ENCODE data around the gene ULK2.
"Not testable (repeated sequence)": the region's sequence is repeated elsewhere in the genome, so short reads cannot be mapped to it uniquely, and the experiment has no call there.

The ULK2 gene

DNA sequence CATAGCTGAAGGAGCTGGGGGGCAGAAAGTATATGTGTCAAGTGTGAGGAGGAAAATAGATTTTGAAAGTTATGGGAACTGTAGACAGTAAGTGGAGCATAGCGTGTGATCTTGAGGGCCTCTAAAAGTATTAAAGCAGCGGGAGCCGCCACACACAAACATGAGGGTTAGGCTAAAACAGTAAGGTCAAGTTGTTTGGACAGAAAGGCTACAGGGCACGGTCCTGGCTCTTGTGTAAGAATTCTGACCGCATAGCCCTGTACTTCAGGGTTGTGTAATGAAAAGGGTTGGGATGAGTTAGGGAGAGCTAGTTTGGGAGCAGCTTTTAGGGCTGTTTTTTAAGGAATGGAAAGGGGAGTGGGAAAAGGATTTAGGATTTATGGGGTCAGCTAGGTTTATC is 22.8 kb upstream of the ULK2 start:
- not testable (repeated sequence) for H2BK5ac ChIP-seq (ENCODE audit: low read length); H3K4me1 ChIP-seq (ENCODE audit: control insufficient read depth, low read depth, low read length); H3K4me3 ChIP-seq (ENCODE audit: low read length); H4K5ac ChIP-seq (ENCODE audit: low read length); H3K23ac ChIP-seq (ENCODE audit: low read length); H3K27ac ChIP-seq (ENCODE audit: low read depth, low read length); DNase-seq; H4K8ac ChIP-seq (ENCODE audit: low read depth, low read length); H2BK15ac ChIP-seq (replicated peaks; ENCODE audit: low read depth); H3K36me3 ChIP-seq (ENCODE audit: control insufficient read depth, insufficient read depth, low read length); H2BK120ac ChIP-seq (ENCODE audit: low read depth, low read length); H3K79me2 ChIP-seq (ENCODE audit: control insufficient read depth, insufficient read depth, low read length); H3K4ac ChIP-seq (ENCODE audit: low read depth, low read length); H3K9ac ChIP-seq (ENCODE audit: low read length); H3K4me2 ChIP-seq (ENCODE audit: low read length); H3K18ac ChIP-seq (ENCODE audit: low read length); H3K56ac ChIP-seq (ENCODE audit: low read length); H3K27me3 ChIP-seq (ENCODE audit: insufficient read depth, low read length, poor library complexity); H2AK5ac ChIP-seq (ENCODE audit: low read length); H3K79me1 ChIP-seq (ENCODE audit: low read length)
- no CpG with 5 or more reads among the region's 5 CpGs for WGBS (ENCODE audit: extremely low coverage, insufficient coverage, low lambda C conversion rate)

DNA sequence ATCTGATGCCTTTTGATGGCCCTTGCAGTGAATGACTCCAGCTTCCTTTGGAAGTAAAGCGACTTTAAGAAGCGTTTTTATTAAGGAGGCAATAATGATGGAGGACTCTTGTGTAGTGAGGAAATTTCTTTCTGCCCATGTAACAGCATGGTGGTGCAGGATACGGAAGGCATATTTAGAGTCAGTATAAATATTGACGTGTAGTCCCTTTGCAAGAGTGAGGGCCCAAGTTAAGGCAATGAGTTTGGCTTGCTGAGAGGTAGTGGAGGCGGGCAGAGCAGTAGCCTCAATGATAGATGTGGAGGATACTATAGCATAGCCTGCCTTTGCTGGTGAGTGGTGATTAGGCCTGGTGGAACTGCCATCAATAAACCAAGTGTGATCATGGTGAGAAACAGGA is 22.3 kb upstream of the ULK2 start:
- not testable (repeated sequence) for H3K4me3 ChIP-seq (ENCODE audit: low read length); H2BK15ac ChIP-seq (replicated peaks; ENCODE audit: low read depth); H4K5ac ChIP-seq (ENCODE audit: low read length); H3K79me1 ChIP-seq (ENCODE audit: low read length); H2BK120ac ChIP-seq (ENCODE audit: low read depth, low read length); H3K36me3 ChIP-seq (ENCODE audit: control insufficient read depth, insufficient read depth, low read length); H3K27me3 ChIP-seq (ENCODE audit: insufficient read depth, low read length, poor library complexity); H3K4ac ChIP-seq (ENCODE audit: low read depth, low read length); H3K9ac ChIP-seq (ENCODE audit: low read length); H3K4me1 ChIP-seq (ENCODE audit: control insufficient read depth, low read depth, low read length); H3K18ac ChIP-seq (ENCODE audit: low read length); H3K79me2 ChIP-seq (ENCODE audit: control insufficient read depth, insufficient read depth, low read length); H2AK5ac ChIP-seq (ENCODE audit: low read length); H2BK5ac ChIP-seq (ENCODE audit: low read length); H3K27ac ChIP-seq (ENCODE audit: low read depth, low read length); H4K8ac ChIP-seq (ENCODE audit: low read depth, low read length); H3K56ac ChIP-seq (ENCODE audit: low read length); DNase-seq; H3K23ac ChIP-seq (ENCODE audit: low read length); H3K4me2 ChIP-seq (ENCODE audit: low read length)
- no CpG with 5 or more reads among the region's 5 CpGs for WGBS (ENCODE audit: extremely low coverage, insufficient coverage, low lambda C conversion rate)

DNA sequence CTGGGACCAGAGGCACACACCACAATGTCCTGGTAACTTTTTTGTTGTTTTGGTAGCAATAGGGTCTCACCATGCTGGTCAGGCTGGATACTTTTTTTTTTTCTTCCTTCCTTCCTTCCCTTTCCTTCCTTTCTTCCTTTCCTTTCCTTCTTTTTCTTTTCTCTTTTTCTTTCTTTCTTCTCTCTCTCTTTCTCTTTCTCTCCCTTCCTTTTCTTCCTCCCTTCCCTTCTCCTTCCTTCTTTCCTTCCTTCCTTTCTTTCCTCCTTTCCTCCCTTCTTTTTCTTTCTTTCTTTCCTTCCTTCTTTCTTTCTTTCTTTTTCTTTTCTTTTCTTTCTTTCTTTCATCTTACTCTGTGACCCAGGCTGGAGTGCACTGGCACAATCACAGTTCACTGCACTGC is 18.4 kb upstream of the ULK2 start:
- no peaks in the 10 kb centered on the region for H3K36me3 ChIP-seq (ENCODE audit: control insufficient read depth, insufficient read depth, low read length)
- H3K27ac ChIP-seq (ENCODE audit: low read depth, low read length), result no peak overlapping the region
- no peak overlapping the region for H2BK120ac ChIP-seq (ENCODE audit: low read depth, low read length)
- no peak for DNase-seq
- H2BK15ac ChIP-seq (replicated peaks; ENCODE audit: low read depth), result no peak overlapping the region
- H2BK5ac ChIP-seq (ENCODE audit: low read length), result no peak overlapping the region
- no peak overlapping the region for H3K4ac ChIP-seq (ENCODE audit: low read depth, low read length)
- no peak overlapping the region for H3K4me3 ChIP-seq (ENCODE audit: low read length)
- H3K27me3 ChIP-seq (ENCODE audit: insufficient read depth, low read length, poor library complexity), result no peaks in the 10 kb centered on the region
- no peak overlapping the region for H2AK5ac ChIP-seq (ENCODE audit: low read length)
- no peaks in the 10 kb centered on the region for H3K79me1 ChIP-seq (ENCODE audit: low read length)
- no peak overlapping the region for H3K18ac ChIP-seq (ENCODE audit: low read length)
- no peaks in the 10 kb centered on the region for H3K4me1 ChIP-seq (ENCODE audit: control insufficient read depth, low read depth, low read length)
- no peaks in the 10 kb centered on the region for H3K79me2 ChIP-seq (ENCODE audit: control insufficient read depth, insufficient read depth, low read length)
- no peak overlapping the region for H3K9ac ChIP-seq (ENCODE audit: low read length)
- no peak overlapping the region for H3K4me2 ChIP-seq (ENCODE audit: low read length)
- no peak overlapping the region for H4K5ac ChIP-seq (ENCODE audit: low read length)
- H4K8ac ChIP-seq (ENCODE audit: low read depth, low read length), result no peak overlapping the region
- no peak overlapping the region for H3K23ac ChIP-seq (ENCODE audit: low read length)
- no peak overlapping the region for H3K56ac ChIP-seq (ENCODE audit: low read length)

DNA sequence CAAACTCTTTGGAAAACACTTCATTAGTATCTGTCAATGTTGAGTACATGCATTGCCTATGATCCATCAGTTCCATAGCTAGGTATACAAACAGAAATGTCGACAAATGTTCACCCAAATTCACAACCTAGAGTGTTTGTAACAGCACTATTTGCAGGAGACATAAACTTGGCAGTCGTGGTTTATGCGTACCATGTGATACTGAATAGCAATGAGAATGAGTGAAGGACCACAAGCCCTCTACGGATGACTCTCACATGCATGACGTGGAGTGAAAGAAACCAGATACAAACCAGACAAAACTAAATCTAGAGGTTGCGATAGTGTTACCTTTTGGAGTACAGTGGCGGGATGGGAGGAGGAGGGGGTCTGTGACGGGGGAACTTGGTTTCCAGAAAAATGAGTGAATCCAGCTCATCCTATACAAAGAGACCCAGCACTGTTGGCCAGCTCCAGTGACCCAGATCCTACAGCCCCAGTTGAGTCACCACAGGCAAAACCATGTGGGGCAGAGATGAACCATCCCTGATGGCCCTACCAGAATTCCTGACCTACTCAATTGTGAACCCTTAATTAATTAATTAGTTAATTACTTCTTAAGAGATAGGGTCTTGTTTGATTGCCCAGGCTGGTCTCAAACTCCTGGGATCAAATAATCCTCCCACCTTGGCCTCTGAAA is 15.9 kb upstream of the ULK2 start:
- Histone ChIP-seq H3K56ac (ENCODE audit: low read length) (no peak overlapping the region), H3K4me2 (ENCODE audit: low read length) (no peak overlapping the region), H2BK120ac (ENCODE audit: low read depth, low read length) (no peak overlapping the region), H4K5ac (ENCODE audit: low read length) (no peak overlapping the region), H3K27me3 (ENCODE audit: insufficient read depth, low read length, poor library complexity) (no peaks in the 10 kb centered on the region), H3K18ac (ENCODE audit: low read length) (no peak overlapping the region), H4K8ac (ENCODE audit: low read depth, low read length) (no peak overlapping the region), H3K4me1 (ENCODE audit: control insufficient read depth, low read depth, low read length) (no peaks in the 10 kb centered on the region), H3K4ac (ENCODE audit: low read depth, low read length) (no peak overlapping the region), H3K9ac (ENCODE audit: low read length) (no peak overlapping the region), H3K79me1 (ENCODE audit: low read length) (no peaks in the 10 kb centered on the region), H3K4me3 (ENCODE audit: low read length) (no peak overlapping the region), H3K27ac (ENCODE audit: low read depth, low read length) (no peak overlapping the region), H3K23ac (ENCODE audit: low read length) (no peak overlapping the region), H3K79me2 (ENCODE audit: control insufficient read depth, insufficient read depth, low read length) (no peaks in the 10 kb centered on the region), H2BK15ac (replicated peaks; ENCODE audit: low read depth) (no peak overlapping the region), H2AK5ac (ENCODE audit: low read length) (no peak overlapping the region), H3K36me3 (ENCODE audit: control insufficient read depth, insufficient read depth, low read length) (no peaks in the 10 kb centered on the region), H2BK5ac (ENCODE audit: low read length) (no peak overlapping the region)
- no peak for DNase-seq
- no CpG with 5 or more reads among the region's 8 CpGs for WGBS (ENCODE audit: extremely low coverage, insufficient coverage, low lambda C conversion rate)

DNA sequence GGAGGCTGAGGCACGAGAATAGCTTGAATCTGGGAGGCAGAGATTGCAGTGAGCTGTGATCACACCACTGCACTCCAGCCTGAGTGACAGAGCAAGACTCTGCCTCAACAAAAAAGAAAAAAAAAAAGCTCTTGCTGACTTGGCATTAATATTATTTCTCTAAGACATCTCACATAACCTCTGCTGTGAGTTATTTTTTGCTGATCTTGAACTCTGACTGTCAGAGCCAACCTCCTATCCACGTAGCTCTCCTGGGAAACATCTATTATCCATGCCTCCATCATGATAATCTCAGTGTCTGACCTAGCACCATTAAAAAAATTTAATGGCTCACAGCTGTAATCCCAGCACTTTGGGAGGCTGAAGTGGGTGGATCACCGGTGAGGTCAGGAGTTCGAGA is 12.7 kb upstream of the ULK2 start:
- H3K27me3 ChIP-seq (ENCODE audit: insufficient read depth, low read length, poor library complexity), result no peaks in the 10 kb centered on the region
- no peak overlapping the region for H3K4me3 ChIP-seq (ENCODE audit: low read length)
- no peak overlapping the region for H2BK5ac ChIP-seq (ENCODE audit: low read length)
- WGBS (ENCODE audit: extremely low coverage, insufficient coverage, low lambda C conversion rate), result no CpG with 5 or more reads among the region's 4 CpGs
- H3K79me2 ChIP-seq (ENCODE audit: control insufficient read depth, insufficient read depth, low read length), result no peaks in the 10 kb centered on the region
- no peaks in the 10 kb centered on the region for H3K36me3 ChIP-seq (ENCODE audit: control insufficient read depth, insufficient read depth, low read length)
- H3K4me2 ChIP-seq (ENCODE audit: low read length), result no peak overlapping the region
- H3K4ac ChIP-seq (ENCODE audit: low read depth, low read length), result no peak overlapping the region
- no peaks in the 10 kb centered on the region for H3K79me1 ChIP-seq (ENCODE audit: low read length)
- no peak overlapping the region for H3K56ac ChIP-seq (ENCODE audit: low read length)
- no peak overlapping the region for H4K8ac ChIP-seq (ENCODE audit: low read depth, low read length)
- no peak for DNase-seq
- no peak overlapping the region for H2BK120ac ChIP-seq (ENCODE audit: low read depth, low read length)
- no peak overlapping the region for H4K5ac ChIP-seq (ENCODE audit: low read length)
- no peak overlapping the region for H3K23ac ChIP-seq (ENCODE audit: low read length)
- H3K27ac ChIP-seq (ENCODE audit: low read depth, low read length), result no peak overlapping the region
- H3K9ac ChIP-seq (ENCODE audit: low read length), result no peak overlapping the region
- no peaks in the 10 kb centered on the region for H3K4me1 ChIP-seq (ENCODE audit: control insufficient read depth, low read depth, low read length)
- no peak overlapping the region for H2AK5ac ChIP-seq (ENCODE audit: low read length)
- H3K18ac ChIP-seq (ENCODE audit: low read length), result no peak overlapping the region
- no peak overlapping the region for H2BK15ac ChIP-seq (replicated peaks; ENCODE audit: low read depth)

DNA sequence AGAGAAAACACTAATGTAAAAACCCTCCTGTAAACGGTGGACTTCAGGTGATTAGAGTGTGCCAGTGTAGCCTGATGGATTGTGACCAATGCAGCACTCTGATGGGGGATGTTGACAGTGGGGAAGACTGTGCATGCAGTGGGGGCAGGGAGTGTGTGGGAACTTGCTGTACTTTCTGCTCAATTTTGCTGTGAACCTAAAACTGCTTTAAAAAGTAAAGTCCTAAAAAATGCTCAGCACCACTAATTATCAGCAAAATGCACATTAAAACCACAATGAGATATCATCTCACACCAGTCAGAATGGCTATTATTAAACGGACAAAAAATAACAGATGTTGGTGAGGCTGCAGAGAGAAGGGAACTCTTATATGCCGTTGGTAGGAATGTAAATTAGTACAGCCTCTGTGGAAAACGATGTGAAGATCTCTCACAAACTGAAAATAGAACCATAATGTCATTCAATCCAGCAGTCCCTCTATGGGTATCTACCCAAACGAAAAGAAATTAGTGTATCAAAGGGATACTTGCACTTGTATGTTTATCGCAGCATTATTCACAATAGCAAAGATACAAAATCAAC is 9.7 kb upstream of the ULK2 start:
- Histone ChIP-seq H3K4me2 (ENCODE audit: low read length) (no peak overlapping the region), H3K4me3 (ENCODE audit: low read length) (no peak overlapping the region)
- no CpG with 5 or more reads among the region's 6 CpGs for WGBS (ENCODE audit: extremely low coverage, insufficient coverage, low lambda C conversion rate)

More for the DNA sequence above, 9.7 kb upstream of the ULK2 start:
- no peaks in the 10 kb centered on the region for H3K4me1 ChIP-seq (ENCODE audit: control insufficient read depth, low read depth, low read length)
- no peak overlapping the region for H3K56ac ChIP-seq (ENCODE audit: low read length)
- no peak overlapping the region for H2AK5ac ChIP-seq (ENCODE audit: low read length)
- DNase-seq, result no peak
- no peak overlapping the region for H2BK15ac ChIP-seq (replicated peaks; ENCODE audit: low read depth)
- no peak overlapping the region for H3K18ac ChIP-seq (ENCODE audit: low read length)
- H3K79me1 ChIP-seq (ENCODE audit: low read length), result no peaks in the 10 kb centered on the region
- H2BK5ac ChIP-seq (ENCODE audit: low read length), result no peak overlapping the region
- H3K4ac ChIP-seq (ENCODE audit: low read depth, low read length), result no peak overlapping the region
- H3K36me3 ChIP-seq (ENCODE audit: control insufficient read depth, insufficient read depth, low read length), result no peaks in the 10 kb centered on the region
- no peak overlapping the region for H3K23ac ChIP-seq (ENCODE audit: low read length)
- H3K27me3 ChIP-seq (ENCODE audit: insufficient read depth, low read length, poor library complexity), result no peaks in the 10 kb centered on the region
- H3K9ac ChIP-seq (ENCODE audit: low read length), result no peak overlapping the region
- H4K8ac ChIP-seq (ENCODE audit: low read depth, low read length), result no peak overlapping the region
- no peak overlapping the region for H2BK120ac ChIP-seq (ENCODE audit: low read depth, low read length)
- no peak overlapping the region for H3K27ac ChIP-seq (ENCODE audit: low read depth, low read length)
- no peaks in the 10 kb centered on the region for H3K79me2 ChIP-seq (ENCODE audit: control insufficient read depth, insufficient read depth, low read length)
- no peak overlapping the region for H4K5ac ChIP-seq (ENCODE audit: low read length)
